GM21717 (cell line): ENCODE data around the gene BHLHE23.

Experiments used
- ATAC-seq: cut with Tn5 transposase; IDR thresholded peaks from one replicate; pipeline ENCODE4 v1.9.1; 2021; ENCODE audit warnings: mild to moderate bottlenecking, moderate library complexity; ENCODE audit not compliant: unreplicated experiment

The BHLHE23 gene

DNA sequence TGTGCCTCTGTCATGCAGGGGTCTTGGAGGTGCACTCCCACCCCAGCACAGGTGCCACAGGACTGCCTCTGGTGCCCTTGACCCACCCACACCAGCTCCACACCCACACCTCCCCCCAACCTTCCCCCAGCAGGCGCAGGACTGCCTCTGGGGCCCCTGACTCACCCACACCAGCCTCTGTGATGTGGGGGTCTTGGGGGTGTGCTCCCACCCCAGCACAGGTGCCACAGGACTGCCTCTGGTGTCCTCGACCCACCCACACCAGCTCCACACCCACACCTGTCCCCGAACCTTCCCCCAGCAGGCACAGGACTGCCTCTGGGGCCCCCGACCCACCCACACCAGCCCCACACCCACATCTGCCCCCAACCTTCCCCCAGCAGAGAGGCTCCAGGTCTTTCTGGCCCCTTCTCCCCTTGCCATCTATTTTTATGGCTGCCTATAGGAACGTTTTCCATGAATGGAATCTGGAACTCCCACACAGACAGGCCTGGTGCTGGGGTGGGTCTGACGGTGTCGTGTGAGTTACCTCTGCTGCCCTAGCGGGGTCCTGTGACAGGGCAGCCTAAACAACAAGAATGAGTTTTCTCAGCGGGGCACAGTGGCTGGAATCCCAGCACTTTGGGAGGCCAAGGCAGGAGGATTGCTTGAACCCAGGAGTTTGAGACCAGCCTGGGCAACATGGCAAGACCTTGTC is 30.8 kb downstream of the BHLHE23 start:
- ATAC-seq, result no peak

DNA sequence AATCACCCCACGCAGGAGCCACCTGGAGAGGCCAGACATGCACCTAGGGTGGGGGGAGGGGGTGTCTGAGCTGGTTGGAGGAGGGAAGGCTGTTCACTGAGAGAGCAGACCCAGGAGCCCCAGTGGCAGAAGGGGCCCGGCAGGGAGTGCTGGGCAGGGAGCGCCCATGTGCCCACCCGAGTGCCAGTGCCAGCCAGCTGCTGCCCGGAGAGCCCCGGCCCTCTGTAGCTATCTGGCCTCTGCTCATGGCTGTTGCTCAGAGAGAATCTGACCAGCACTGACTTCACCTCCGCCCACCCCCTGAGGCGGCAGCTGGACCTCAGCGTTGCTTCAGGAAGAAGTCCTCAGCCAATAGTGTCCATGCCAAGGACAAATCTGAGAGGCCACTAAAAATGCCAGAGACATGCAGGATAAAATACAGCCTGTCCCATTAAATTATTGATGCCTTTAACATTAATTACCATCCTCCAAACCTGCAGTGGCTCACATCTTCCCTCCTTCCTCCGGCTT is 31.5 kb downstream of the BHLHE23 start:
- ATAC-seq, result no peak

DNA sequence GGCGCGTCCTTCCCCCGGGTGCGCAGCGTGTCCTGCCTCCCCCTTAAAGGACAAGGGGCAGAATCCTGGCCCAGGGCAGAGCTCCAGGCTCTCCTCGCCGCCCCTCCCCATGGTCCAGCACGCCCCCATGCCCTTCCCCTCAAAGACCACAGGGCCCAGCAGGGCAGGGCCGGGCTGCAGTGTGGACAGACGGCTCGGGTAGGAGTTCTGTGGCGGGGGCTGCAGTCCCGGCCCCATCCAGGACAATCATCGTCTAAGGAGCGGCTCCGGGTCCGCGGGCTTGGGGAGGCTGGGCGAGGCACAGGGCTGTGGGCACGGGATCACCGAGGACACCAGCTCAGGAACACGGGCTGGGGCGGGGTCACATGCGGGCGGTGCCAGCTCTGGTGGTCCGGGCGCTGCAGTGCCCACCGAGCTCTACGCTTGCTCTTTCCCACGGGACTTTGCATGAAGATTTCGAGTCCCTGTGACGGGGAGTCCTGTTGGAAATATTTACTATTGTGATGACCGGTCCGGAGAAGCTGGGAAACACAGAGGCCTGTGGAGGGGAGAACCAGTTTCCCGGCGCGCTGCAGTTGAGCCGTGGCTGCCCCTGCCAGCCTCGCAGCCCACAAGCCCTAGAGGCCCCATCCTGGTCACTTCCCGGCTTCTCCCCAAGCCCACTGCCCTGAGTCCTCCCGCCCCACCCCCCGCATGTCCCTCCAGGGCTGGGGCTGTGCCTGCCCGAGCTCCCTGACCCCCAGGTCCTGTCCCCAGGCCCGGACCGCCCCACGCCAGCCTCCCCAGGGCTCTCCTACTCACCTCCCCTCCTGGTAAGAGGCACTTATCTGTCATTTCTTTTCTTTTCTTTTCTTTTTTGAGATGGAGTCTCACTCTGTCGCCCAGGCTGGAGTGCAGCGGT is 33.7 kb downstream of the BHLHE23 start:
- ATAC-seq, result no peak

DNA sequence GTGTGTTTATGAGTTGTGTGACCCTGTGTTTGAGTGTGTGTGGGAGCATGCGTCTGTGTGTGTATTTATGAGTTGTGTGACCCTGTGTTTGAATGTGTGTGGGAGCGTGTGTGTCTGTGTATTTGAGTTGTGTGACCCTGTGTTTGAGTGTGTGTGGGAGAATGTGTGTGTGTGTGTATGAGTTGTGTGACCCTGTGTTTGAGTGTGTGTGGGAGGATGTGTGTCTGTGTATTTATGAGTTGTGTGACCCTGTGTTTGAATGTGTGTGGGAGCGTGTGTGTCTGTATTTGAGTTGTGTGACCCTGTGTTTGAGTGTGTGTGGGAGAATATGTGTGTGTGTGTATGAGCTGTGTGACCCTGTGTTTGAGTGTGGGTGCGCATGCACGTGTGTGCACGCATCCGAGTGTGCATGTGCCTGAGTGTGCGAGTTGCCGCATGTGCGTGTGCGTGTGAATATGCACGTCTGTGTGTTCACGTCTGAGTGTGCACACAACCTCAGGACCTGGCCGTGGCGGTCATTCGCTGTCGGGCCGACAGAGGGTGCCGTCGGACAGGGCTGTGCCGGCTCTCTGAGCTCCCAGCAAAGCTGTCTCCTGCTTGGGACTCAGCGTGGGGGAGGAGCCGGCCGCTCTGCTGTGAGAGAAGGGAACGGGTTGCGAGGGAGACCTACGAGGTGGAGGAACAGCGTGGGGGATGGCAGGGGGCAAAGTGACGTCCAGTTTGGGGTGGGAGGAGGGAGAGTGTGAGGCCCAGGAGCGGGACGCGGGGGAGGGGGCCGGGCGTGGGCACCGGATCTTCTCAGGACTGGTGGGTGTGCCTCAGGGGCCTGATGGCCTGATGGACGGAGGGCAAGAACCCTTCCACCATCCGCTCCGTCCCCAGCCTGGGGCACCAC is 34.6 kb downstream of the BHLHE23 start:
- ATAC-seq, result no peak

DNA sequence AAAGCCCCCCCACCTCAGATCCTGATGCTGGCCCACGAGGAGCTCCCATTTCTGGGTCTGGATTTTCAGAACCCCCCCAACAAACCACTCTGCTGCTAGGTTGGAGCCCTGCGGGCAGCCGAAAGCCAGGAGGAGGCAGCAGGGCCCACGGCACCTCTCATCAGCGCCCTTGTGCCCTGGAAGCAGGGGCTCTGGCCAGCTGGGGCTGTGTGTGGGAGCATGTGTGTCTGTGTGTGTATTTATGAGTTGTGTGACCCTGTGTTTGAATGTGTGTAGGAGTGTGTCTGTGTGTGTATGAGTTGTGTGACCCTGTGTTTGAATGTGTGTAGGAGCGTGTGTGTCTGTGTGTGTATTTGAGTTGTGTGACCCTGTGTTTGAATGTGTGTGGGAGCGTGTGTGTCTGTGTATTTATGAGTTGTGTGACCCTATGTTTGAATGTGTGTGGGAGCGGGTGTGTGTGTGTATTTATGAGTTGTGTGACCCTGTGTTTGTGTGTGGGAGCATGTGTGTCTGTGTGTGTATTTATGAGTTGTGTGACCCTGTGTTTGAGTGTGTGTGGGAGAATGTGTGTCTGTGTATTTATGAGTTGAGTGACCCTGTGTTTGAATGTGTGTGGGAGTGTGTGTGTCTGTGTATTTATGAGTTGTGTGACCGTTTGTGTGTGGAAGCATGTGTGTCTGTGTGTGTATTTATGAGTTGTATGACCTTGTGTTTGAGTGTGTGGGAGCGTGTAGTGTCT is 35.4 kb downstream of the BHLHE23 start:
- ATAC-seq, result no peak

DNA sequence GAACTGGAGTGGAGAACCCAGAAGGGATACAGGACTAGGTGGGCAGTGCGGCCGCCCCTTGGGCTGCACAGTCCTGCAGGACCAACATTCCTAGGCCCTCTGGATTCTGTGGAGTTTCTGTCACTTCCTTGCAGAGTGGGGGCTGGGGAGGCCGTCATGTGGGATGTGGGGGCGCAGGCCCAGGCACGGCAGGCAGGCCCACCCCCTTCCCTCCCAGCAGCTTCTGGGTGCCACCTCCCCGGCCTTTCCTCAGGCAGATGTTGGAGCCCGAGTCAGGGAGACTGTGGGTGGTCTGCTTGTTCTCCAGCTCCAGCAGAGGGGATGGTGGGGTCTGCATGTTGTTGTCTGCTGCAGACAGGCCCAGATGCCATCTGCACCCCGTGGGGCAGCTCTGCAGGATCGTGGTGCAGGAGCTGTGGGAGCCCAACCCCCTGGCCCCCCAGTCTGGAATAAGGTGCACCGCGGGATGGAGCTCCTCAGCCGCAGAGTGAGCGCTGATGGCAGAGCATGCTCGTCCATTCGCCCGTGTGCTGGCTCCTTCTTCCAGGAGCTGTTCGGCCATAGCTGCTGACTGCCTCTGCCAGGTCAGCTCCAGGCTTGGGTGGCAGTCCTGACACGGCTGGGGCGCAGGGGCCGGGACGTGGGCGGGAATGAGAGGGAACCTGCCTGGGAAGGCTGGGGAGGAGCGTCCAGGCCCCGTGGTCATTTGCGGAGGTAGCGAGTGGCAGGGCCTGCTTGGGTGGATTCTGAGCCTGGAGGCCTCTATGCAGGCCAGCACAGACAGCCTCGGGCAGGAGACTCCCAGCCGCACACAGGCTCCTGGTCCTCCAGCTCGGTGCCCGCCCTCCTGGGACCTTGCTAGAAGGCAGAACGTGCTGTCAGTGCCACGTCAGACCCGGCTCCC is 36.2 kb downstream of the BHLHE23 start:
- ATAC-seq, result no peak

DNA sequence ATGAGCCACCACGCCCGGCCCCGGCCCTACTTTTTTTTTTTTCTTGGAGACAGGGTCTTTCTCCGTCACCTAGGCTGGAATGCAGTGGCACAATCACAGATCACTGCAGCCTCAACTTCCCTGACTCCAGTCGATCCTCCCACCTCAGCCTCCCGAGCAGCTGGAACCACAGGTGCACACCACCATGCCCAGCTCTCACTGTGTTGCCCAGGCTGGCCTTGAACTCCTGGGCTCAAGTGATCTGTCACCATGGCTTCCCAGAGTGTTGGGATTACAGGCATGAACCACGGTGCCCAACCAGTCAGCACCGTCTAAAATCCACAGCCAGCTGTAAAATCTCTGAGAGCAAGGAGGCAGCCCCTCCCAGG is 36.8 kb downstream of the BHLHE23 start:
- no peak for ATAC-seq

DNA sequence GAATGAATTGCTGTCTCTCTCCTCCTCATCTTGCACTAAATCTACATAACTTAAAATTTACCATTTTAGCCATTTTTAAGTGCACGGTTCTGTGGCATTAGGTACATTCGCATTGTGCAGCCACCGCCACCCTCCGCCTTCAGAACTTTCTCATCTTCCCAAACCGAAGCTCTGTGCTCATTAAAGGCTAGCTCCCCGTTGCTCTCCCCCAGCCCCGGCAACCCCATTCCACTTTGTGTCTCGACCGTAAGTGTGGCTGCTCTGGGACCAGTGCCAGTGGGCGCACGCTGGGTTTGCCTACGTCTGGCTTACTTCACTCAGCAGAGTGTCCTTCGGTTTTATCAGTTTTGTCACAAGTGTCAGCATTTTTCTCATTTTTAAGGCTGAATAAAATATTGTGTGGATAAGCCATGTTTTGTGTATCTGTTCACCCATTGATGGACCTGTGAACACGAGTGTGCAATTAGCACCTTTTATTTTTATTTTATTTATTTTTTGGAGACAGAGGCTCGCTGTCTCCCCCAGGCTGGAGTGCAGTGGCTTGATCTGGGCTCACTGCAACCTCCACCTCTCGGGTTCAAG is 37.5 kb downstream of the BHLHE23 start:
- ATAC-seq, result no peak

DNA sequence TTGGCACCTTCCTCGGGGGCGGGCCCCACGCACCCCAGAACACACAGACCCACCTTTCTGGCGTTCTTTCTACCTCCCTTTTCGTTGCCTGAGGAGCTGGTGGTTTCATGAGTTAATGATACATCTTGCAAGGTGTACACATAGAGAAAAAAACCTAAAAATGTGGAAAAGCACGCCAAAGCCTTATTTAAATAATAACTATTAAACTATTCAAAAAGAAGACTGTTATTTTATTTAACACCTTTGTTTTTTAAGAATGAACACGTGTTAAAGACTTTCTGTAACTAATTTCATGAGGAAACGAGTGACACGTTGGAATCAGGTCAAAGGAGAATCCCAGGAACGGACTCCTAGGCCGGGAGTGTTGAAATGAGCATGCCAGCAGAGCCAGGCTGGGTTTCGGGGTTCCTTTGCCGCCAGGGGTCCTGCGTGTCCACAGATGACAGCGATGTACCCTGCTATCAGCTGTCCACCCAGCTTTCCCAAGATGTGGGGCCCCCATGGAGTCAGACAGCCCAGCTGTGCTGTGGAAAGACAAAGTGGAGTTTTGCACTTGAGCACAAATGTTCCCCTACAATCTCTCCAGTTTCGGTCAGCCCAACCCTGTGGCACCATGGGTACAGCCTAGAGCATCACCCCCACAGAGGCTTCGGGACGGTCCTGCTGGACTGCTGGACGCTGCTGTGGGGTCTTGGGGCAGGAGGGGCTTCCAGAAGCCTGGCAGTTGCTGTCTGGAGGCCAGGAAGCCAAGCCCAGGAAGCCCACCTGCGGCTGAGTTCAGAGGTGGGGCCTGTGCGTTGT is 38.2 kb downstream of the BHLHE23 start:
- no peak for ATAC-seq

DNA sequence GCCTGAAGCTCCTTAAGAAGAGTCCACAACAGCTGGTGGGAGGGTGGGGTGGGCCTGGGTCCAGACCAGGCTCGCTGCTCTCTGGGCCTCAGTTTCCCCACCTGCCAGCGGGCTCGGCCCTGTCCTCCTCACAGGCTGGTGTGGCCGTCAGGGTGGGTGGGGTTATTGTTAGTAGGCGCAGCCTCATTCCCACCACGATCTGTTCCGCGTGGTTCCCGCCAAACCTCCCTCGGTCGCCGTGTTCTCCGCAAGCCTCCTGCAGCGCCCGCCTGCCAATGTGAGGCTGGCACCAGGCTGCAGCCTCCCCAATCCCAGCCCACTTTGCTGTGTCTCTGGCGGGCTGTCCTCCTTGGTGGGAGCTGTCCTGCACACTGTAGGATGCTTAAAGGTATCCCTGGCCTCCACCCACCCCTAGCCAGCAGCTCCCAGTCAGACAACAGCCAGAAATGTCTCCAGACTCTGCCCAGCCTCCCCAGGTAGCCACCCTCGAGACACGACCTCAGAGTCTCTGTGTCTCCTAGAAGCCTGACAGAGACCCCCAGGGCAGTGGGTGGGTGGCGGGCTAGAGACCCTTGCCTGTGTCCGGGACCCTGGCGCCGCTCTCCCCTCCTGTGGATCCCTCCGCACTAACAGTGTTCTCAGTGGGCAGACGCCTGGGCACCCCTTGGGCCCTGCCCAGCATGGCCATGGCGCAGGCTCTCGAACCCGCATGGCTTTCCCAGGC is 39.0 kb downstream of the BHLHE23 start:
- no peak for ATAC-seq

DNA sequence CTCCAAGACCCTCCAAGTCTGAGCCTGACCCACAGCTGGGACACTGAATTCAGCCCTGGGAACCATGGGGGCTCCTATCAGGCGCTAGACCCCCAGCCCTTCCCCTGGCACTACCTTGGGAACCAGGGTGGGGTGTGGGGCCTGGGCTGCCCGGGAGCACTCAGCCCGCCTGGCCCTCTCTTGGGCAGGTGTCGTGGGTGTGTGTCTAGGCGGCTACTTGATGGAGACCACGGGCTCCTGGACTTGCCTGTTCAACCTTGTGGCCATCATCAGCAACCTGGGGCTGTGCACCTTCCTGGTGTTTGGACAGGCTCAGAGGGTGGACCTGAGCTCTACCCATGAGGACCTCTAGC is 39.6 kb downstream of the BHLHE23 start:
- ATAC-seq, result no peak

DNA sequence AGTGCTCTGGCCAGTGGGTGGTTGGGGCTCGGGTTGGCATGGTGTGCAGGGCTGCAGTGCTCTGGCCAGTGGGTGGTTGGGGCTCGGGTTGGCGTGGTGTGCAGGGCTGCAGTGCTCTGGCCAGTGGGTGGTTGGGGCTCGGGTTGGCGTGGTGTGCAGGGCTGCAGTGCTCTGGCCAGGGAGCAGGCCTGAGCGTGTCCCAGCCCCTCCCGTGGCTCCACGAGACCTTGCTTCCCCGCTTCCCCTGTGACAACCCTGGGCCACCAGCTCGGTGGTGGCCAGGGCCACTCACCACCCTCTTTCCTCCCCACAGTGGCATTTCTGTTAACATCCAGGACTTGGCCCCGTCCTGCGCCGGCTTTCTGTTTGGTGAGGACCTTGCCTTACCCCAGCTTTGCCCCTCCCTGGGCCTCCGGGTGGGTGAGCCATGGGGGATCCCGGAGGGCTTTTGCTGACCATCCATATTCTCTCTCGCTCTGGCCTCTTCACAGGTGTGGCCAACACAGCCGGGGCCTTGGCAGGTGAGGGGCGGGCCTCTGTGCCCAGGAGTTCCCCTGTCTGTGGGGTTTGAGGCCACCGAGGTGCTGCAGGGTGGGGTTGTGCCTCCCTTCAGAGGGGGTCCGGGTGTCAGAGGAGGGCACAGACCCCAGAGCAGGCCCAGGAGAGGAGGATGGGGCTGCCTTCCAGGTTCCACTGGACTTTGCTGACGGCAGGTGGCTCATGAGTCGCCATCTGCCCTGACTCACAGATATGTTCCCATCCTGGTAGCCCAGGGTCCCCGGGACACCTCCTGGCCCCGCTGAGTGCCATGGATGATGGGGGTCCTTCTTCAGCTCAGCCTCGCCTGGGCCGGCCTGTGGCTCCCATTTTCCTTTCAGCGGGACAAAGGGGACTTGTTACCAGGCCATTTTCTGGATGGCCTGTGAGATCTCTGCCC is 40.3 kb downstream of the BHLHE23 start:
- ATAC-seq, result no peak

DNA sequence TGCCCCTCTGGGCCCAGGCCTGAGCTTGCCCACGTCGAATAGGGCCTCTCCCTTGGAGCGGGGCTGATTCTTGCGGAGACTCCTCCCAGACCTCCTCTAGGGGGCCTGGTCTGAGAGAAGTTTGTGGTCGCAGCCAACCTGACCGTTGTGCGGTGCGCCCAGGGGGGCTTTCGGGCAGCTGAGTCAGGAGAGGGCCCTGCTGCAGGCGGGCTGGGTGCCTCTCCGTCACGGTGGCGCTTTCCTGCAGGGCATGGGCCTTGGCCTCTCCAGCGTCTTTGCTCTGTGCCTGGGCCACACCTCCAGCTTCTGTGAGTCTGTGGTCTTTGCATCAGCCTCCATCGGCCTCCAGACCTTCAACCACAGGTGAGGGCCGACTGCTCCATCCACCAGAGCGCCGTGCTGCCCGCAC is 41.4 kb downstream of the BHLHE23 start:
- no peak for ATAC-seq

DNA sequence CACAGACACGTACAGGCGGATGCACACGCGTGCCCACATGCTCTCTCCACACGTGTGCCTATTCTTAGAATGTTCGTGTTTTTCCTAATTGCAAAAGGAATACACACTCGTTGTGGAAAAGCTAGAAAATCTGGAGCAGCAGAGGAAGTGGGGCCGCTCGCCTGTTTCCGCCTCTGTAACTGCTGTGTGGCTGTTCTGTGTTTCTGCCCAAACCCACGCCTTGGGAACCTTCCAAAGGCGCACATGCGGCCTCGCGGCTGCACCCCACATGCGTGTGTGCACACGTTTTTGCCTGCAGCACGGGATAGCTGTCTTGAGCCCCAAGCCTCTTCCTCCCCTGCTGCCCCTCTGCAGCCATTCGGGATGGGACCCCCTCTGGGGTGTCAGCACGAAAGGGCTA is 42.1 kb downstream of the BHLHE23 start:
- ATAC-seq, result no peak

DNA sequence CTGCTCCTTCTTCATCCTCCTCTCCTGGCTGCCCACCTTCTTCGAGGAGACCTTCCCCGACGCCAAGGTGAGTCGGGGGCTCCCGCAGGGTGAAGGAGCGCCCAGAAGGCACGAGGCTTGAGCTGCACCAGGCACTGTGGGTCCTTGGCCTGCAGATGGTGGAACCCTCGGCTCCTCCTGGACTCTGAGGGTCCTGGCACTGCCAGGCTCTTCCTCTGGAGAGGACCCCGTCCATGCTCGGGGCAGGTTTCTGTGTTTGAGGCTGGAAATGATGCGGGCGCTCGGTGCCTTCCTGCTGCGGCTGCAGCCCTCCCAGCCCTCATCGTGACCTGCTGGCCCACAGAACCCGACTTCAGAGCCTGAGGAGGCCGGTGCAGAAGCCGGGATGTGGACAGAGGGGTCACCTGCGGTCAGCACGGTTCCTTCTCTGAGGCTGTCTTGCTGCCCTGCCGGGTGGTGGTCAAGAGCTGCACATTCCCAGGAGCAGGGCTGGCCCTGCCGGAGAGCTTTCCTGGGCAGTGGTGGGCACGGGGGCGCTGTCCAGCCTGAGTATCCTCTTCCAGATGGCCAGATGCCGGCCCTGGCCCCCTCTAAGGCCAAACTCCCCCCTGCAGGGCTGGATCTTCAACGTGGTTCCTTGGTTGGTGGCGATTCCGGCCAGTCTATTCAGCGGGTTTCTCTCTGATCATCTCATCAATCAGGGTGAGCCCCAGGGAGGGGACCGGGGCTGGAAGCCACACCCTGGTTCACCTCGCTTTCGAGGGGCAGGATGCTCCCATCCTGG is 43.0 kb downstream of the BHLHE23 start:
- no peak for ATAC-seq
